H1 (cell line): Measurements from ENCODE around the gene NEGR1.

Experiments
- CBX5 ChIP-seq: fragments of 300-800, 300-1000 bp; sonication (generic); IDR thresholded peaks from 2 replicates; pipeline ENCODE4 v1.7.1; 2016; ENCODE audit warnings: antibody characterized with exemption, low read length, low read depth
- GABPA ChIP-seq: IDR thresholded peaks from 2 replicates; pipeline ENCODE4 v1.6.1; 2011; ENCODE audit warnings: mild to moderate bottlenecking, low read length, moderate library complexity, borderline replicate concordance; ENCODE audit not compliant: insufficient read depth
- HDAC2 ChIP-seq, 2 experiments: fragments of 300-600 bp in 1 of 2; sonication (generic) in 1 of 2; IDR thresholded peaks; 2 replicates each; pipeline ENCODE4 v1.6.1; 2011 to 2012; ENCODE audit warnings: low read depth in 2 of 2, low read length in 2 of 2, mild to moderate bottlenecking in 2 of 2, moderate library complexity in 2 of 2, borderline replicate concordance in 1 of 2, inconsistent platforms in 1 of 2
- JUN ChIP-seq: IDR thresholded peaks from 2 replicates; pipeline ENCODE4 v1.6.1; 2011; ENCODE audit warnings: low read depth, mild to moderate bottlenecking, improper control_type of control experiment, low read length
- MAFK ChIP-seq: IDR thresholded peaks from 2 replicates; pipeline ENCODE4 v1.6.1; 2012; ENCODE audit warnings: low read depth, mild to moderate bottlenecking, improper control_type of control experiment, low read length
- NRF1 ChIP-seq: IDR thresholded peaks from 2 replicates; pipeline ENCODE4 v1.6.1; 2011; ENCODE audit warnings: mild to moderate bottlenecking, low read depth, low read length, improper control_type of control experiment
- POLR2A ChIP-seq, 2 experiments: IDR thresholded peaks; 1 replicate in 1 of 2; 2 replicates in 1 of 2; pipeline ENCODE4 v1.6.1; 2011; ENCODE audit warnings: low read depth in 2 of 2, low read length in 2 of 2, mild to moderate bottlenecking in 2 of 2; ENCODE audit errors: control extremely low read depth in 1 of 2
- POLR2AphosphoS5 ChIP-seq: IDR thresholded peaks from 2 replicates; pipeline ENCODE4 v1.6.1; 2011; ENCODE audit warnings: low read depth, low read length
- RAD21 ChIP-seq, 2 experiments: IDR thresholded peaks in 1 of 2; conservative IDR thresholded peaks in 1 of 2; 2 replicates each; pipeline ENCODE4 v1.6.1; 2011; ENCODE audit warnings: low read depth in 2 of 2, low read length in 2 of 2, improper control_type of control experiment in 1 of 2, inconsistent platforms in 1 of 2, mild to moderate bottlenecking in 1 of 2, moderate library complexity in 1 of 2
- TAF1 ChIP-seq: IDR thresholded peaks from 2 replicates; pipeline ENCODE4 v1.6.1; 2011; ENCODE audit warnings: mild to moderate bottlenecking, low read depth, low read length
- YY1 ChIP-seq: IDR thresholded peaks from 2 replicates; pipeline ENCODE4 v1.6.1; 2011; ENCODE audit warnings: low read depth, mild to moderate bottlenecking, low read length
- TF ChIP-seq, protein P1 (sequence below), 3 experiments: IDR thresholded peaks; 1 replicate in 2 of 3; 2 replicates in 1 of 3; pipeline versions ENCODE4 v1.5.1 to v1.6.1; 2011; ENCODE audit warnings: low read length in 3 of 3, mild to moderate bottlenecking in 3 of 3, inconsistent platforms in 2 of 3, low read depth in 1 of 3, moderate library complexity in 1 of 3; ENCODE audit not compliant: insufficient read depth in 1 of 3; ENCODE audit errors: control extremely low read depth in 1 of 3

DNA sequence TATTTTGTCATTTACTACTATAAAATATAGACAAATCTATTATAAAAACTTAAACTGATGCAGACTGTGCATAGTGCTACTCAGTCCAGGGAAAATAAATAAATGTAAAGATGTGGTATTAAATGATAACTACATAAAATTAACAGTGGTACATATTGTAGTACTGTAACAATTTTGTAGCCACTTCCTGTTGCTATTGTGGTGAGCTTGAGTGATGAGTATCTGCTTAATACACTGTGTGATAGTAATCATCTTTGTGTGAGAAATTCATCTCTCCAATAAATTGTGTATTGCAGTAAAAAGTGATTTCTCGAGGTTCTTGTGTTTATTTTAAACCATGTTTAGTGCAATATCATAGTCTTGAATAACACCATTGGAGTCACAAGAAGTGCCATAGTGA lies 848.1 kb downstream of the NEGR1 start:
- TF ChIP-seq RAD21 (IDR thresholded peaks at IDR 0.05 in 1 of 2, conservative IDR thresholded peaks at IDR 0.05 in 1 of 2; ENCODE audit: low read depth in 2 of 2, low read length in 2 of 2) (no peak), POLR2A (IDR thresholded peaks at IDR 0.05; ENCODE audit: control extremely low read depth in 1 of 2, low read depth in 2 of 2, low read length in 2 of 2) (no peak), CBX5 (no peak), GABPA (no peak), HDAC2 (IDR thresholded peaks at IDR 0.05; ENCODE audit: borderline replicate concordance in 1 of 2, low read depth in 2 of 2, low read length in 2 of 2) (no peak), JUN (no peak), POLR2AphosphoS5 (no peak), YY1 (no peak), TAF1 (no peak), NRF1 (no peak), MAFK (no peak)
- TF ChIP-seq, protein P1, sequence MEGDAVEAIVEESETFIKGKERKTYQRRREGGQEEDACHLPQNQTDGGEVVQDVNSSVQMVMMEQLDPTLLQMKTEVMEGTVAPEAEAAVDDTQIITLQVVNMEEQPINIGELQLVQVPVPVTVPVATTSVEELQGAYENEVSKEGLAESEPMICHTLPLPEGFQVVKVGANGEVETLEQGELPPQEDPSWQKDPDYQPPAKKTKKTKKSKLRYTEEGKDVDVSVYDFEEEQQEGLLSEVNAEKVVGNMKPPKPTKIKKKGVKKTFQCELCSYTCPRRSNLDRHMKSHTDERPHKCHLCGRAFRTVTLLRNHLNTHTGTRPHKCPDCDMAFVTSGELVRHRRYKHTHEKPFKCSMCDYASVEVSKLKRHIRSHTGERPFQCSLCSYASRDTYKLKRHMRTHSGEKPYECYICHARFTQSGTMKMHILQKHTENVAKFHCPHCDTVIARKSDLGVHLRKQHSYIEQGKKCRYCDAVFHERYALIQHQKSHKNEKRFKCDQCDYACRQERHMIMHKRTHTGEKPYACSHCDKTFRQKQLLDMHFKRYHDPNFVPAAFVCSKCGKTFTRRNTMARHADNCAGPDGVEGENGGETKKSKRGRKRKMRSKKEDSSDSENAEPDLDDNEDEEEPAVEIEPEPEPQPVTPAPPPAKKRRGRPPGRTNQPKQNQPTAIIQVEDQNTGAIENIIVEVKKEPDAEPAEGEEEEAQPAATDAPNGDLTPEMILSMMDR (IDR thresholded peaks at IDR 0.05; ENCODE audit: control extremely low read depth in 1 of 3, insufficient read depth in 1 of 3, low read depth in 1 of 3, low read length in 3 of 3): no peak
